Renal cortical epithelial cell (primary cell): ENCODE data around the gene SNAPIN. TPM values are rescaled to one million over a fixed set of nuclear protein-coding genes. Genes with fewer than 3 reads are reported as not detected.
A peak's percentile ranks its signal among the peaks of the same experiment; 100 is the strongest.
"Not testable (repeated sequence)": the region's sequence is repeated elsewhere in the genome, so short reads cannot be mapped to it uniquely, and the experiment has no call there.

Experiments
- DNase-seq: peaks from one replicate; pipeline ENCODE4 v3.0.0-alpha.2; 2011; ENCODE audit warnings: low read depth
- total RNA-seq: library from RNA; depleted of rRNA; stranded (reverse); fragments of >200 nt; gene quantifications from 2 replicates; pipeline ENCODE4 v1.2.3, GENCODE V29; 2014

SNAPIN gene
- total RNA-seq, 1 donor from 2014 or later = 51.7 TPM

- DNase-seq = no peak
Measured at GRCh38 chr1:153647346-153647714, 11.2 kb upstream of the SNAPIN start.

- DNase-seq = peak; percentile 82
Measured at GRCh38 chr1:153648000-153648643, 10.4 kb upstream of the SNAPIN start.

- DNase-seq = no peak
Measured at GRCh38 chr1:153649137-153649862, 9.2 kb upstream of the SNAPIN start.

- DNase-seq = no peak
Measured at GRCh38 chr1:153649863-153650235, 8.7 kb upstream of the SNAPIN start.

GRCh38 chr1:153651771-153652170 lies 6.7 kb upstream of the SNAPIN start:
- DNase-seq = no peak

- peak; percentile 95 for DNase-seq
Measured at GRCh38 chr1:153652805-153653500, 5.5 kb upstream of the SNAPIN start.

GRCh38 chr1:153655333-153655732 lies 3.2 kb upstream of the SNAPIN start:
- no peak for DNase-seq

GRCh38 chr1:153659175-153659534 lies 652 bp downstream of the SNAPIN start:
- no peak for DNase-seq

GRCh38 chr1:153659656-153660055 lies 1.2 kb downstream of the SNAPIN start:
- DNase-seq = no peak

GRCh38 chr1:153661111-153661708 lies 2.7 kb downstream of the SNAPIN start:
- DNase-seq = no peak

GRCh38 chr1:153662269-153662668 lies 3.8 kb downstream of the SNAPIN start:
- no peak for DNase-seq

- peak; percentile 44 for DNase-seq
Measured at GRCh38 chr1:153663211-153663610, 4.7 kb downstream of the SNAPIN start.

GRCh38 chr1:153667439-153667838 lies 8.9 kb downstream of the SNAPIN start:
- no peak for DNase-seq

GRCh38 chr1:153668672-153669071 lies 10.2 kb downstream of the SNAPIN start:
- DNase-seq = not testable (repeated sequence)

- DNase-seq = peak; percentile 57
Measured at GRCh38 chr1:153669606-153670005, 11.1 kb downstream of the SNAPIN start.

- DNase-seq = no peak
Measured at GRCh38 chr1:153670257-153670858, 11.9 kb downstream of the SNAPIN start.

- peak; percentile 100 for DNase-seq
Measured at GRCh38 chr1:153670859-153671627, 12.5 kb downstream of the SNAPIN start, which contains the start of gene ILF2. ILF2 (minus strand) TSS chr1:153670993; CDS start chr1:153670922, 71 bp downstream.

GRCh38 chr1:153671628-153672353 lies 13.3 kb downstream of the SNAPIN start:
- DNase-seq = not testable (repeated sequence)

- DNase-seq = no peak
Measured at GRCh38 chr1:153673511-153673910, 15.0 kb downstream of the SNAPIN start.

GRCh38 chr1:153677718-153678518 lies 19.4 kb downstream of the SNAPIN start:
- DNase-seq = peak; percentile 37
